ENCODE data around the gene PLEKHA3.

The PLEKHA3 gene

GRCh38 chr2:178491612-178492011 is 11.4 kb downstream of the PLEKHA3 start:
- H3K4me3 ChIP-seq (ENCODE audit: low read depth, low read length), result no peak overlapping the region
- no peak for TF ChIP-seq CTCF (IDR thresholded peaks at IDR 0.05; ENCODE audit: insufficient read depth, low read depth, low read length, missing control alignments)
- no peak for DNase-seq (ENCODE audit: low read depth)

GRCh38 chr2:178496049-178496448 is 15.8 kb downstream of the PLEKHA3 start:
- H3K4me3 ChIP-seq (ENCODE audit: low read depth, low read length), result no peak overlapping the region
- no peak for TF ChIP-seq CTCF (IDR thresholded peaks at IDR 0.05; ENCODE audit: insufficient read depth, low read depth, low read length, missing control alignments)
- no peak for DNase-seq (ENCODE audit: low read depth)

- no peak for DNase-seq (ENCODE audit: low read depth)
- no peak for TF ChIP-seq CTCF (IDR thresholded peaks at IDR 0.05; ENCODE audit: insufficient read depth, low read depth, low read length, missing control alignments)
- no peak overlapping the region for H3K4me3 ChIP-seq (ENCODE audit: low read depth, low read length)
Measured at GRCh38 chr2:178498137-178498536, 17.9 kb downstream of the PLEKHA3 start.

- no peak for TF ChIP-seq CTCF (IDR thresholded peaks at IDR 0.05; ENCODE audit: insufficient read depth, low read depth, low read length, missing control alignments)
- no peak overlapping the region for H3K4me3 ChIP-seq (ENCODE audit: low read depth, low read length)
- no peak for DNase-seq (ENCODE audit: low read depth)
Measured at GRCh38 chr2:178499640-178500039, 19.4 kb downstream of the PLEKHA3 start.

GRCh38 chr2:178502751-178503150 is 22.5 kb downstream of the PLEKHA3 start:
- TF ChIP-seq CTCF (IDR thresholded peaks at IDR 0.05; ENCODE audit: insufficient read depth, low read depth, low read length, missing control alignments), result no peak
- DNase-seq (ENCODE audit: low read depth), result no peak

GRCh38 chr2:178506101-178506500 is 25.8 kb downstream of the PLEKHA3 start:
- H3K4me3 ChIP-seq (ENCODE audit: low read depth, low read length), result no peak overlapping the region
- DNase-seq (ENCODE audit: low read depth), result no peak
- no peak for TF ChIP-seq CTCF (IDR thresholded peaks at IDR 0.05; ENCODE audit: insufficient read depth, low read depth, low read length, missing control alignments)

More at GRCh38 chr2:178502751-178503150, 22.5 kb downstream of the PLEKHA3 start:
- H3K4me3 ChIP-seq (ENCODE audit: low read depth, low read length), result no peak overlapping the region

- DNase-seq (ENCODE audit: low read depth), result no peak
- H3K4me3 ChIP-seq (ENCODE audit: low read depth, low read length), result no peak overlapping the region
- no peak for TF ChIP-seq CTCF (IDR thresholded peaks at IDR 0.05; ENCODE audit: insufficient read depth, low read depth, low read length, missing control alignments)
Measured at GRCh38 chr2:178506524-178506923, 26.3 kb downstream of the PLEKHA3 start.

All from GM12865 (cell line).